PC-3 (cell line): Measurements from ENCODE around the gene ZNF765. TPM values are rescaled to one million over a fixed set of nuclear protein-coding genes. Genes with fewer than 3 reads are reported as not detected.

Experiments used
- ATAC-seq: fragments of 200-7000 bp; cut with Tn5 transposase; 2 replicates; pipeline ENCODE4 v1.9.1; 2020; ENCODE audit warnings: mild to moderate bottlenecking, moderate library complexity
- BruUV-seq: library from RNA; stranded (reverse); fragments of 400-500 nt; replicated peaks from 2 replicates; lab custom pipeline; 2021; lab: Mats Ljungman, UMichigan
- CTCF ChIA-PET: fragments of 300-600 bp; sonication (Branson Sonifier 250); formaldehyde crosslinking; loops from one replicate; lab custom pipeline; 2022; ENCODE audit warnings: antibody characterized with exemption; lab: Charles Lee
- POLR2A ChIA-PET: fragments of 300-600 bp; sonication (Branson Sonifier 250); formaldehyde crosslinking; loops from one replicate; lab custom pipeline; 2022; ENCODE audit warnings: antibody characterized with exemption; ENCODE audit not compliant: unreplicated experiment; lab: Charles Lee
- DNase-seq: peaks from one replicate; pipeline ENCODE4 v3.0.0-alpha.2; 2015
- H2AFZ ChIP-seq: fragments of 300-600 bp; sonication (generic); 2 replicates; pipeline ENCODE4 v1.6.0; 2016; ENCODE audit warnings: antibody characterized with exemption, low read length
- H3F3A ChIP-seq: fragments of 300-600 bp; sonication (generic); one replicate; pipeline ENCODE4 v1.6.0; 2017; ENCODE audit warnings: antibody characterized with exemption, low read length, control low read depth, mild to moderate bottlenecking; ENCODE audit not compliant: unreplicated experiment
- H3K27ac ChIP-seq: fragments of 300-600 bp; sonication (generic); 2 replicates; pipeline ENCODE4 v1.5.1; 2016; ENCODE audit warnings: mild to moderate bottlenecking, low read length
- H3K27me3 ChIP-seq: fragments of 300-600 bp; sonication (generic); 2 replicates; pipeline ENCODE4 v1.6.1; 2016; ENCODE audit warnings: low read length, mixed read lengths
- H3K36me3 ChIP-seq: fragments of 300-600 bp; sonication (generic); 2 replicates; pipeline ENCODE4 v1.6.1; 2016; ENCODE audit warnings: low read depth, mixed run types, low read length, mixed read lengths
- H3K4me1 ChIP-seq: fragments of 300-600 bp; sonication (generic); 2 replicates; pipeline ENCODE4 v1.5.1; 2016; ENCODE audit warnings: low read length; ENCODE audit not compliant: insufficient read depth
- H3K4me2 ChIP-seq: fragments of 300-600 bp; sonication (generic); 2 replicates; pipeline ENCODE4 v1.6.0; 2016; ENCODE audit warnings: low read length
- H3K4me3 ChIP-seq: fragments of 300-600 bp; sonication (generic); 2 replicates; pipeline ENCODE4 v1.5.1; 2016; ENCODE audit warnings: mild to moderate bottlenecking, low read length, mixed read lengths
- H3K79me2 ChIP-seq: fragments of 300-600 bp; sonication (generic); 2 replicates; pipeline ENCODE4 v1.6.1; 2017; ENCODE audit warnings: low read length, mixed read lengths
- H3K9ac ChIP-seq: fragments of 300-600 bp; sonication (generic); 2 replicates; pipeline ENCODE4 v1.6.0; 2016; ENCODE audit warnings: mild to moderate bottlenecking, low read length
- H3K9me2 ChIP-seq: fragments of 300-600 bp; sonication (generic); replicated peaks from 2 replicates; pipeline ENCODE4 v1.6.1; 2016; ENCODE audit warnings: mixed run types, low read length, mixed read lengths
- H3K9me3 ChIP-seq: fragments of 300-600 bp; sonication (generic); 2 replicates; pipeline ENCODE4 v1.6.1; 2016; ENCODE audit warnings: low read length, mixed read lengths
- H4K20me1 ChIP-seq: fragments of 300-600 bp; sonication (generic); 2 replicates; pipeline ENCODE4 v1.6.1; 2016; ENCODE audit warnings: low read length, mixed read lengths
- CTCF ChIP-seq: fragments of 300-600 bp; sonication (generic); conservative IDR thresholded peaks from 2 replicates; pipeline ENCODE4 v1.5.1; 2017; ENCODE audit warnings: antibody characterized with exemption, low read depth, mild to moderate bottlenecking, low read length
- EZH2 ChIP-seq: fragments of 300-600 bp; sonication (generic); IDR thresholded peaks from one replicate; pipeline ENCODE4 v1.6.1; 2017; ENCODE audit warnings: antibody characterized with exemption, mild to moderate bottlenecking, low read length; ENCODE audit not compliant: unreplicated experiment
- EZH2phosphoT487 ChIP-seq: fragments of 300-600 bp; sonication (generic); IDR thresholded peaks from 2 replicates; pipeline ENCODE4 v1.6.1; 2018; ENCODE audit warnings: mild to moderate bottlenecking, antibody characterized with exemption, low read length, borderline replicate concordance
- intact Hi-C: fragments of 100-400 bp; cut with micrococcal nuclease; formaldehyde crosslinking; loops from 2 replicates; pipeline ENCODE4 v1.9.0; 2023
- total RNA-seq: library from RNA; depleted of rRNA; stranded (reverse); fragments of >200 nt; gene quantifications from 2 replicates; pipeline ENCODE4 v1.2.3, GENCODE V29; 2014

Gene ZNF765
- total RNA-seq, 1 experiment from 2014 or later = 11.4 TPM

DNA sequence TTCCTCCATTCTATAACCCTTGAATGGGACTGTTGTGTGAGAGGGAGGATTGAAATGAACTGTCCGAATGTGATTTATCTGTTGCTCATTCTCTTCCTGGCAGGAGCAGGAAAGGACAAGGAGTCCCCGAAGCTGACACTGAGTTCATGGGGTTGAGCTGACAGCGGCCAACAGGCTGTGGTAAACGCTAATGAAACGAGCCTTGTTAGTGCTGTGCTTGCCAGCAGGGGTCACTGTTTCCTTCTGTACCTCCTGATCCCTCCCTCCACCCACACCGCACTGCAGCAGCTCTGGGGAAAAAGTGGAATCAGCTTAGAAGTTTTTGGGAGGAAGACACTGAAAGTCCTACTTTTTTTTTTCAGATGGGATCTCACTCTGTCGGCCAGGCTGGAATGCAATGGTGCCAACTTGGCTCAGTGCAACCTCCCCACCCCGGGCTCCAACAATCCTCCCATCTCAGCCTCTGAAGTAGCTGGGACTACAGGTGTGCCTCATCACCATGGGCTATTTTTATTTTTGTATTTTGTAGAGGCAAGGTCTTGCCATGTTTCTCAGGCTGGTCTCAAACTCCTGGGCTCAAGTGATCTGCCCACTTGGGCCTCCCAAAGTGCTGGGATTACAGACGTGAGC, 30.1 kb downstream of the ZNF765 start:
- Histone ChIP-seq H3F3A (no peaks in the 10 kb centered on the region), H3K9me3 (no peaks in the 10 kb centered on the region), H3K27ac (no peak overlapping the region), H3K36me3 (no peaks in the 10 kb centered on the region), H3K9ac (no peak overlapping the region), H3K4me3 (no peak overlapping the region), H4K20me1 (no peaks in the 10 kb centered on the region), H3K27me3 (no peaks in the 10 kb centered on the region), H3K4me1 (no peaks in the 10 kb centered on the region), H3K9me2 (no peaks in the 10 kb centered on the region), H2AFZ (no peak overlapping the region), H3K79me2 (no peaks in the 10 kb centered on the region), H3K4me2 (no peak overlapping the region)
- BruUV-seq = no TSS peak
- intact Hi-C loops = loop anchor here (1.0 kb wide), 1 partner anchor 321 kb away; no protein-coding TSS in a partner anchor
- TF ChIP-seq EZH2phosphoT487 = no peak
- TF ChIP-seq EZH2 = no peak
- TF ChIP-seq CTCF = peak; percentile 78
- ChIA-PET POLR2A (interaction anchor here (0.5 kb wide), 1 partner anchor 690 kb away, joined by 3 read pairs; no protein-coding TSS in a partner anchor), CTCF (interaction anchor here (0.5 to 0.6 kb wide), 4 partner anchors 14 to 861 kb away, joined by 3 to 5 read pairs (median 4); no protein-coding TSS in a partner anchor)
- DNase-seq = peak; percentile 69
- peak; percentile 90 for ATAC-seq

DNA sequence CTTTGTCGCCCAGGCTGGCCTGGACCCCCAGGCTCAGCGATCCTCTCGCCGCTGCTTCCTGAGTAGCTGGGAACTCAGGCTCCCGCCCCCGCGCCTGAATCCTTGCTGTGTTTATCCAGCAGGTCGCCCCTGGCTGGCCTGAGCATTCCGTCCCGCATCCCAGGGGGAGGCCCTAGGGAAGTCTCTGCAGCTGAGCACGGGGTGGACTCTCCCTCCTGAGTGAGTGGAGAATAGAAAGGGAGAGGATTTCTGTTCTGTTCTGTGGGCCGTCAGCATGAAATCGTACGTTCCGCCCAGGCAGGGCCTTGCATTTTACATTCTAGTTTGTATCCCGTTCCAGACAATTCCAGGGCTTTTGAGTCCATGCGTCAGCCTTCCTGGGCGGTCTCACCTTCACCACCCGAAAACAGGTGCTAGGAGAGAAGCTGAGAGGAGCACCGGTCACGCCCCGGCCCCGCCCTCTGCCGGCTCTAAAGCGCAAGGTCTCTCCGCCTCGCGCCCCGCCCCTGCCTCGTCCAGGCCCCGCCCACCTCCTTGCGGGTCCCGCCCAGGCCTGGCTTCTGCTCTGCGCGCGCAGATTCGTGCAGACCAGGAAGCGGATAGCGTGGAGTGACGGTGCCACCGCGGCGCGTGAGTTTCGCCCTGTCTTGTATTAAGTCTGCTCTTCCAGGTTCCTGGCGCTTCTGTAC, 36.6 kb downstream of the ZNF765 start, which contains the start of gene ZNF761:
Gene ZNF761 (plus strand): TSS at position 586 of the 689 bp plus-strand sequence. CDS start 15,285 bp downstream, outside the sequence.
- Histone ChIP-seq H2AFZ (peak within 1 kb of the TSS; percentile 90), H3F3A (no peaks in the 10 kb centered on the region), H4K20me1 (no peaks in the 10 kb centered on the region), H3K27me3 (no peaks in the 10 kb centered on the region), H3K4me1 (peaks cover 8% of the 10 kb centered on the region; the same call in 1 of the 2 replicates), H3K27ac (peak within 1 kb of the TSS; percentile 57), H3K9me2 (no peaks in the 10 kb centered on the region), H3K79me2 (peaks cover 41% of the 10 kb centered on the region), H3K4me2 (peak within 1 kb of the TSS; percentile 82), H3K9ac (peak within 1 kb of the TSS; percentile 91), H3K4me3 (peak within 1 kb of the TSS; percentile 74), H3K9me3 (peaks cover 4% of the 10 kb centered on the region; the same call in 1 of the 2 replicates), H3K36me3 (peaks cover 31% of the 10 kb centered on the region)
- TF ChIP-seq EZH2phosphoT487 (no peak), CTCF (no peak), EZH2 (no peak)
- ChIA-PET CTCF (interaction anchor here (1.0 kb wide), 1 partner anchor 67 kb away, joined by 3 read pairs; no protein-coding TSS in a partner anchor), POLR2A (interaction anchor here (0.6 kb wide), 1 partner anchor 30 kb away, joined by 6 read pairs; no protein-coding TSS in a partner anchor)
- BruUV-seq = TSS peak; percentile 93
- peak; percentile 97 for ATAC-seq
- DNase-seq = peak; percentile 98
- intact Hi-C loops = loop anchor here (2.0 to 5.0 kb wide), 4 partner anchors 34 to 79 kb away; partner anchors contain the start of genes ZNF525, ZNF765 and ZNF813
